ENCODE data around the gene LRMDA.
A peak's percentile ranks its signal among the peaks of the same experiment; 100 is the strongest.

The LRMDA gene

DNA sequence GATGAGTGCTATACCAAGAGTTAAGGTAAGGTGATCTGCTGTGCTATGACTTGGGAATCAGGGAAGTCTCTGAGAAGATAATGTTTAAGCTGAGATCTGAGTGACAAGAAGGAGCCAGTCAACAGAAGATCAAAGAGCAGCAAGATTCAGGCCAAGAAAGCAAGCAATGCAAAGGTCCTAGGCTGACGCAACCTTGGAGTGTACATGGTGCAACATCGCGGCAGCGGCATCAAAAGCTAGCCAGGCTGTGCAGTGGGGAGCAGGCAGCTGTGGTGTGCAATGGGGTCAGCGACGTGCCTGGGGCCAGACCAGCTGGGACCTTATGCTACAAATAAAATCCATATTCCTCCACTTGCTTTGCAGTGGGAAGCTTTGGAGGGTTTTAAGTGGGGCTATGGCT is 324.1 kb downstream of the LRMDA start:
- Mint-ChIP-seq H3K9me3 (no peaks in the 10 kb centered on the region), H3K4me1 (peaks cover 22% of the 10 kb centered on the region), H3K4me3 (no peak overlapping the region), H3K27me3 (ENCODE audit: low read depth) (peaks cover 25% of the 10 kb centered on the region), H3K36me3 (ENCODE audit: low read depth) (no peaks in the 10 kb centered on the region), H3K27ac (no peak overlapping the region)
- TF ChIP-seq, protein P1, sequence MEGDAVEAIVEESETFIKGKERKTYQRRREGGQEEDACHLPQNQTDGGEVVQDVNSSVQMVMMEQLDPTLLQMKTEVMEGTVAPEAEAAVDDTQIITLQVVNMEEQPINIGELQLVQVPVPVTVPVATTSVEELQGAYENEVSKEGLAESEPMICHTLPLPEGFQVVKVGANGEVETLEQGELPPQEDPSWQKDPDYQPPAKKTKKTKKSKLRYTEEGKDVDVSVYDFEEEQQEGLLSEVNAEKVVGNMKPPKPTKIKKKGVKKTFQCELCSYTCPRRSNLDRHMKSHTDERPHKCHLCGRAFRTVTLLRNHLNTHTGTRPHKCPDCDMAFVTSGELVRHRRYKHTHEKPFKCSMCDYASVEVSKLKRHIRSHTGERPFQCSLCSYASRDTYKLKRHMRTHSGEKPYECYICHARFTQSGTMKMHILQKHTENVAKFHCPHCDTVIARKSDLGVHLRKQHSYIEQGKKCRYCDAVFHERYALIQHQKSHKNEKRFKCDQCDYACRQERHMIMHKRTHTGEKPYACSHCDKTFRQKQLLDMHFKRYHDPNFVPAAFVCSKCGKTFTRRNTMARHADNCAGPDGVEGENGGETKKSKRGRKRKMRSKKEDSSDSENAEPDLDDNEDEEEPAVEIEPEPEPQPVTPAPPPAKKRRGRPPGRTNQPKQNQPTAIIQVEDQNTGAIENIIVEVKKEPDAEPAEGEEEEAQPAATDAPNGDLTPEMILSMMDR (IDR thresholded peaks at IDR 0.05; ENCODE audit: unreplicated experiment in 3 of 3): no peak

DNA sequence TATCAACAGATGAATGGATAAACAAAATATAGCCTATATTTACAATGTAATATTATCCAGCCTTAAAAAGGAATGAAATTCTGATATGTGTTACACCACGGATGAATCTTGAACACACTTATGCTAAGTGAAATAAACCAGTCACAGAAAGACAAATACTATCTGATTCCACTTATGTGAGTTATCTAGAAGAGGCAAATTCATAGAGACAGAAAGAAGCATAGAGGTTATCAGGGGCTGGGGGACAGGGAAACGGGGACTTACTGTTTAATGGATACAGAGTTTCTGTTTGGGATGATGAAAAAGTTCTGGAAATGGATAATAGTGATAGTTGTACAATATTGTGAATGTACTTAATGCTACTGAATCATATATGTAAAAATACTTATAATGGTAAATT is 329.9 kb downstream of the LRMDA start:
- Mint-ChIP-seq H3K27ac (no peak overlapping the region), H3K4me3 (no peak overlapping the region), H3K9me3 (no peaks in the 10 kb centered on the region), H3K4me1 (peaks cover 26% of the 10 kb centered on the region), H3K36me3 (ENCODE audit: low read depth) (no peaks in the 10 kb centered on the region), H3K27me3 (ENCODE audit: low read depth) (peaks cover 61% of the 10 kb centered on the region)
- TF ChIP-seq, protein P1 (IDR thresholded peaks at IDR 0.05; ENCODE audit: unreplicated experiment in 3 of 3): no peak

DNA sequence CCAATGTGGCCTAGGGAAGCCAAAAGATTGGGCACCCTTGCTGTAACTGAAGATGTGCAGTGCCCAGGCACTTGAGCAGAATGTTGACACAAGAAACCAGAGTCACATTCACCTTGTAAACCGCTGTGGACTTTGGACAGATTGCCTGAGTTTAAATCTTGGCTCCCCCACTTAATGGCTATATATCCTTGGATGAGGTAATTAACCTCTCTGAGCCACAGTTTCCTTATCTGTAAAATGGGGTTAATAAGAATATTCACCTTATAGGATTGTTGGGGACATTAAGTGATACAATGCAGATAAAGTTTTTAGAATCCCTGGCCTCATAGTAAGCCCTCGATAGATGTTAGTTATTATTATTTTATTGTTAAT is 331.0 kb downstream of the LRMDA start:
- Mint-ChIP-seq H3K36me3 (ENCODE audit: low read depth) (no peaks in the 10 kb centered on the region), H3K4me1 (peaks cover 26% of the 10 kb centered on the region), H3K27me3 (ENCODE audit: low read depth) (peaks cover 57% of the 10 kb centered on the region)

DNA sequence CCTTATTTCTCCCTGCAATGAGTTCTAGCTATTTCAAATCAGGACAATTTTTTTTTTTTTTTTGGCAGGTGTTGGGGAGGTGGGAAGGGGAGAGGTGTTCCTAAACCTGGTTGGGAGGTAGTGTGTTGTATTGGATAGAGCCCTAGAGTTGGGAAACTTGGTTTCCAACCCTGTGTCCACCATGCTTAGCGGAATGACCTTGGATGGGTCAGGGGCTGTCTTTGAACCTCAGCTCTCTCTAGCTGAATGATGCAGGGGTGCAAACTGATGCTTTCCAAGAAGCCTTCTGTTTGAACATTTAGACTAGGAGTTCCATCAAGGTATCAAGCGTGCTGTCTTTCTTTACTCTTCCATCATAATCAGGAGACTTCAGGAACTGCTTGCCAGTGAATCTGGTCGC is 332.2 kb downstream of the LRMDA start:
- Mint-ChIP-seq H3K27ac (no peak overlapping the region), H3K36me3 (ENCODE audit: low read depth) (no peaks in the 10 kb centered on the region)
- TF ChIP-seq, protein P1 (IDR thresholded peaks at IDR 0.05; ENCODE audit: unreplicated experiment in 3 of 3): no peak

More for the DNA sequence above, 331.0 kb downstream of the LRMDA start:
- peak overlapping the region in 1 of 3 experiments; percentile 30 for H3K27ac Mint-ChIP-seq
- no peak overlapping the region for H3K4me3 Mint-ChIP-seq
- H3K9me3 Mint-ChIP-seq: no peaks in the 10 kb centered on the region
- TF ChIP-seq, protein P1 (IDR thresholded peaks at IDR 0.05; ENCODE audit: unreplicated experiment in 3 of 3): no peak

DNA sequence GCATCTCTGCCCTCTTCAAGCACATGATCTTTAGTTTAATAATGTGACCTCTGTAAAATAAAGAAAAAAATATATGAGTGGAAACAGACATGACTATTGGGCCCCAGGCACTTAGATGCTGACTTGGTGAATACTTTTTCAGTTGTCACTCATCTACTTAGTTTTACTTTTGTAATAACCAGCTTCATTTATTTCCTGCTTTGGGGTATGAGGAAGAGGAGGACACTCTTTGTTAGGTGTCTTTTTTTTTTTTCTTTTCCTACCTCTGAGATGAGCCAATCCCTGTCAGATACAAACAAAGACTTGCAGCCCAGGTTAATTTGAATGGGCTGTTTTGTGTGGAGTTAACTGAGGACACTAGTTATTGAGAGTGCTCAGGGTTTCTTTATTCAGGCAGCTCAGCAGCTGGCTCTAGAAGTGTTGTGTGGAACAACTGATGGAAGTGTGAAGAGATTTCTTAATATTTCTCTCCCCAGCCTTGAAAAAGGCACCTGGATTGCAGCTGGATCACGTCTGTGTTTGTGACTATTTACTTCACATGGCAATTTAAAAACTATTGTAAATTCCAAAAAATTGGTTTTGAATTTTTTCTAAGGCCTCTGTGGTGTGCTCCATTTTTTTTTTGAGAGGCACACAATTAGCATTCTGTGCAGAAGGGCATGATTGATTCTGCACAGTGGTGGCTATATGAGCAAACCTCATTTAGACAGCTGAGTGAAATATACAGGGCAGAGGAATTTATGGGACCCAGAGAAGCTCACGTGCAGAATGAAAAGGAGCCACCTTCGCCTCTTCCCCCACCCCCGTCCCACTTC is 333.8 kb downstream of the LRMDA start:
- Mint-ChIP-seq H3K9me3 (no peaks in the 10 kb centered on the region), H3K36me3 (ENCODE audit: low read depth) (no peaks in the 10 kb centered on the region), H3K27ac (no peak overlapping the region), H3K4me3 (no peak overlapping the region), H3K4me1 (peaks cover 26% of the 10 kb centered on the region), H3K27me3 (ENCODE audit: low read depth) (peaks cover 46% of the 10 kb centered on the region)
- TF ChIP-seq, protein P1 (IDR thresholded peaks at IDR 0.05; ENCODE audit: unreplicated experiment in 3 of 3): no peak

More for the DNA sequence above, 332.2 kb downstream of the LRMDA start:
- H3K9me3 Mint-ChIP-seq: no peaks in the 10 kb centered on the region
- peaks cover 26% of the 10 kb centered on the region for H3K4me1 Mint-ChIP-seq
- H3K27me3 Mint-ChIP-seq (ENCODE audit: low read depth): peaks cover 52% of the 10 kb centered on the region
- no peak overlapping the region for H3K4me3 Mint-ChIP-seq

DNA sequence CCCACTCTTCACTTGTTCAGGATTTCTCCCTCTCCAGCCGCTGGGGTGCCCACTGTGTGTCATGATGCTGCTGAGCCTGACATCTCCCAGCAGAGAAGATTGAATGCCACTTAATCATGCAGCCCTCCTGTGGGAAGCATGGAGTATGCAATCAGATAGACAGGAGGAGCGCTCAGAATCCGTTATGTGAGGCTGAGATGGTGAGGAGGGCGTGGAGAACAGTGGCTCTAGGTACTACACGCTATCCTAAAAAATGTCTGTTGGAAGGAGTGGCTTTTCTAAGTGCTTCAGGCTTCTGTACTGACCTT is 334.3 kb downstream of the LRMDA start:
- Mint-ChIP-seq H3K36me3 (ENCODE audit: low read depth) (no peaks in the 10 kb centered on the region), H3K4me3 (no peak overlapping the region), H3K4me1 (peaks cover 29% of the 10 kb centered on the region), H3K27me3 (ENCODE audit: low read depth) (peaks cover 41% of the 10 kb centered on the region), H3K27ac (no peak overlapping the region), H3K9me3 (no peaks in the 10 kb centered on the region)
- TF ChIP-seq, protein P1 (IDR thresholded peaks at IDR 0.05; ENCODE audit: unreplicated experiment in 3 of 3): no peak
